HEK293T (cell line): ENCODE measurements around the gene NFATC1.

ENCODE experiments used
- CTCF ChIA-PET: fragments of 350-600 bp; formaldehyde crosslinking; extraction: SDS; loops from one replicate; lab custom pipeline; 2021; ENCODE audit warnings: antibody characterized with exemption, inconsistent platforms; lab: Yijun Ruan, JAX
- POLR2A ChIA-PET: fragments of 350-600 bp; formaldehyde crosslinking; extraction: SDS; loops from one replicate; lab custom pipeline; 2020; ENCODE audit warnings: antibody characterized with exemption, inconsistent platforms; lab: Yijun Ruan, JAX
- DNase-seq: peaks from one replicate; pipeline ENCODE4 v3.0.0; 2012; ENCODE audit warnings: mixed read lengths; ENCODE audit errors: extremely low spot score
- ARNT ChIP-seq: fragments of 450-650 bp; IDR thresholded peaks from 2 replicates; pipeline ENCODE4 v1.6.1; 2017; ENCODE audit warnings: mild to moderate bottlenecking
- BHLHE40 ChIP-seq: fragments of 450-650 bp; IDR thresholded peaks from 2 replicates; pipeline ENCODE4 v1.6.1; 2016; ENCODE audit warnings: mild to moderate bottlenecking, moderate library complexity, borderline replicate concordance
- CTBP1 ChIP-seq: fragments of 450-650 bp; IDR thresholded peaks from 2 replicates; pipeline ENCODE4 v1.6.1; 2016; ENCODE audit warnings: borderline replicate concordance
- ELF4 ChIP-seq: fragments of 450-650 bp; IDR thresholded peaks from 2 replicates; pipeline ENCODE4 v1.6.1; 2017; ENCODE audit warnings: antibody characterized with exemption
- FOXA1 ChIP-seq: fragments of 450-650 bp; IDR thresholded peaks from 2 replicates; pipeline ENCODE4 v1.6.1; 2016; ENCODE audit warnings: mild to moderate bottlenecking
- FOXK2 ChIP-seq: fragments of 450-650 bp; IDR thresholded peaks from 2 replicates; pipeline ENCODE4 v1.6.1; 2016; ENCODE audit warnings: mild to moderate bottlenecking
- FOXM1 ChIP-seq: fragments of 450-650 bp; IDR thresholded peaks from 2 replicates; pipeline ENCODE4 v1.6.1; 2017; ENCODE audit warnings: mild to moderate bottlenecking, borderline replicate concordance
- HDGF ChIP-seq: fragments of 450-650 bp; IDR thresholded peaks from 2 replicates; pipeline ENCODE4 v1.6.1; 2017; ENCODE audit warnings: antibody characterized with exemption, borderline replicate concordance
- L3MBTL2 ChIP-seq: fragments of 450-650 bp; conservative IDR thresholded peaks from 2 replicates; pipeline ENCODE4 v1.6.1; 2016; ENCODE audit warnings: mild to moderate bottlenecking
- LEF1 ChIP-seq: fragments of 450-650 bp; IDR thresholded peaks from 2 replicates; pipeline ENCODE4 v1.6.1; 2017; ENCODE audit warnings: mild to moderate bottlenecking, borderline replicate concordance
- NFRKB ChIP-seq: fragments of 450-650 bp; IDR thresholded peaks from 2 replicates; pipeline ENCODE4 v1.6.1; 2016; ENCODE audit warnings: mild to moderate bottlenecking, moderate library complexity
- SP1 ChIP-seq: fragments of 450-650 bp; IDR thresholded peaks from 2 replicates; pipeline ENCODE4 v1.6.1; 2017
- SUZ12 ChIP-seq: fragments of 450-650 bp; IDR thresholded peaks from 2 replicates; pipeline ENCODE4 v1.6.1; 2016; ENCODE audit warnings: mild to moderate bottlenecking
- TARDBP ChIP-seq: fragments of 450-650 bp; IDR thresholded peaks from 2 replicates; pipeline ENCODE4 v1.6.1; 2016
- ZNF384 ChIP-seq: fragments of 450-650 bp; IDR thresholded peaks from 2 replicates; pipeline ENCODE4 v1.6.1; 2016
- TF ChIP-seq, protein P1 (sequence below): fragments of 450-650 bp; IDR thresholded peaks from 2 replicates; pipeline ENCODE4 v1.6.1; 2016

NFATC1 gene

GRCh38 chr18:79403723-79404566, 8.2 kb downstream of the NFATC1 start:
- CTCF ChIA-PET: interaction anchor here (0.5 to 1.0 kb wide), 2 partner anchors 25 to 31 kb away, joined by 3 to 4 read pairs; no protein-coding TSS in a partner anchor
- POLR2A ChIA-PET: no interaction called here
- TF ChIP-seq TARDBP (no peak), HDGF (no peak), ARNT (no peak), FOXA1 (no peak), L3MBTL2 (no peak), FOXM1 (no peak), ZNF384 (no peak), SUZ12 (no peak), BHLHE40 (no peak), FOXK2 (no peak), CTBP1 (no peak), NFRKB (no peak), SP1 (no peak), LEF1 (no peak)
- TF ChIP-seq, protein P1, sequence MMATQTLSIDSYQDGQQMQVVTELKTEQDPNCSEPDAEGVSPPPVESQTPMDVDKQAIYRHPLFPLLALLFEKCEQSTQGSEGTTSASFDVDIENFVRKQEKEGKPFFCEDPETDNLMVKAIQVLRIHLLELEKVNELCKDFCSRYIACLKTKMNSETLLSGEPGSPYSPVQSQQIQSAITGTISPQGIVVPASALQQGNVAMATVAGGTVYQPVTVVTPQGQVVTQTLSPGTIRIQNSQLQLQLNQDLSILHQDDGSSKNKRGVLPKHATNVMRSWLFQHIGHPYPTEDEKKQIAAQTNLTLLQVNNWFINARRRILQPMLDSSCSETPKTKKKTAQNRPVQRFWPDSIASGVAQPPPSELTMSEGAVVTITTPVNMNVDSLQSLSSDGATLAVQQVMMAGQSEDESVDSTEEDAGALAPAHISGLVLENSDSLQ: no peak
- DNase-seq: no peak

DNA sequence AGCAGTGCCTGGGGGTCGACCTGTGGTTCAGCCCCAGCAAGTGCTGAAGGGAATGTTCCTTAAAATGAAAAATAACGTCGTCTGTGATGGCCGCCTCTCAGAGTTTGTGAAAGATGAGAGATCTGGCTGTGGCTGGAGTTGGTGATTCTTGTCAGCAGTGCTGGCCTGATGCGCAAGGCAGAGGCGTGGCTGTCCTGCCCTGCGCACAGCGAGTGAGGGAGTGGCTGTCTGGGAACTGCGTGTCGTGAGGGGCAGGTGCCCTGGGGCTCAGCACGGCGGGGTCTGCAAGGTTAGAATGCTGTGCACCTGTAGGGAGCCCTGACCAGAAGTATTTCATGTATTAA, 8.8 kb downstream of the NFATC1 start:
- CTCF ChIA-PET: no interaction called here
- POLR2A ChIA-PET: no interaction called here
- no peak for DNase-seq
- TF ChIP-seq NFRKB: no peak
- no peak for TF ChIP-seq ELF4
- TF ChIP-seq BHLHE40: no peak
- no peak for TF ChIP-seq CTBP1
- no peak for TF ChIP-seq LEF1
- TF ChIP-seq SUZ12: no peak
- TF ChIP-seq FOXA1: no peak
- no peak for TF ChIP-seq SP1
- TF ChIP-seq, protein P1: no peak
- TF ChIP-seq TARDBP: no peak
- TF ChIP-seq FOXK2: no peak
- no peak for TF ChIP-seq ARNT
- TF ChIP-seq HDGF: no peak
- TF ChIP-seq FOXM1: no peak
- no peak for TF ChIP-seq L3MBTL2
- TF ChIP-seq ZNF384: no peak

- ChIA-PET POLR2A (no interaction called here), CTCF (no interaction called here)
- DNase-seq: no peak
- no peak for TF ChIP-seq FOXA1
- TF ChIP-seq NFRKB: no peak
- TF ChIP-seq FOXK2: no peak
- TF ChIP-seq L3MBTL2: no peak
- TF ChIP-seq, protein P1: no peak
These were observed 9.5 kb downstream of the NFATC1 start for GRCh38 chr18:79405019-79405780.

- TF ChIP-seq SP1: no peak
- no peak for TF ChIP-seq SUZ12
- TF ChIP-seq FOXM1: no peak
- no peak for TF ChIP-seq CTBP1
- no peak for TF ChIP-seq ARNT
- TF ChIP-seq TARDBP: no peak
- TF ChIP-seq ZNF384: no peak
- TF ChIP-seq HDGF: no peak
- no peak for TF ChIP-seq ELF4
- TF ChIP-seq LEF1: no peak
- no peak for TF ChIP-seq BHLHE40
- TF ChIP-seq FOXA1: no peak
- TF ChIP-seq NFRKB: no peak
- TF ChIP-seq L3MBTL2: no peak
- TF ChIP-seq FOXK2: no peak
- ChIA-PET CTCF (no interaction called here), POLR2A (no interaction called here)
- no peak for DNase-seq
These were observed 10.2 kb downstream of the NFATC1 start for GRCh38 chr18:79405781-79406575.

DNA sequence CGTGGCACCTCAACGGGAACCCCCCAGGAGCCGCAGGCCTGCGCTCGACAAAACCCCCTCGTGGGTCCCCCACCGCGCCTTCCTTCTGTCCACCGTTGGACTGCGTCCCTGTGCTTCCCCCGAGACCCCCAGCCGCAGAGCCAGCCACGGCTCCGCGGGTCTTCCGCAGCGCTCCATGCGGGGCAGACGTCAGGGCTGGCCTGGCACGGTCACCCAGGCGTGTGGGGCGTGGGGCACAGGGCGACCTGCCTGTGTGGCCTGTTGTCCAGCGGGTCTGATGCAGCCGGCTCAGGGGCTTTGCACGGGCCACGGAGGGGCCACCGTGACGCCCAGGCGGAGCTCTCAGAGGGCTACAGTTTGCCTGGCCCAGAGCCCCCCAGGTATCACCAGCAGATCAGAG, 11.0 kb downstream of the NFATC1 start:
- ChIA-PET POLR2A (no interaction called here), CTCF (no interaction called here)
- no peak for DNase-seq
- TF ChIP-seq FOXA1 (no peak), LEF1 (no peak), ELF4 (no peak), ARNT (no peak), CTBP1 (no peak), FOXK2 (no peak), SUZ12 (no peak), FOXM1 (no peak), TARDBP (no peak), L3MBTL2 (no peak), ZNF384 (no peak), HDGF (no peak), BHLHE40 (no peak), SP1 (no peak)
- TF ChIP-seq, protein P1: no peak
